HG03432 (cell line): ENCODE measurements around the gene SMC3.
A peak's percentile ranks its signal among the peaks of the same experiment; 100 is the strongest.

Source experiments
- ATAC-seq: cut with Tn5 transposase; IDR thresholded peaks from one replicate; pipeline ENCODE4 v1.9.1; 2021; ENCODE audit warnings: mild to moderate bottlenecking, moderate library complexity; ENCODE audit not compliant: unreplicated experiment

Gene SMC3

GRCh38 chr10:110544958-110545537 is 22.4 kb upstream of the SMC3 start:
- no peak for ATAC-seq

- no peak for ATAC-seq
These were observed 21.4 kb upstream of the SMC3 start for GRCh38 chr10:110546077-110546476.

GRCh38 chr10:110546499-110547110 is 20.9 kb upstream of the SMC3 start:
- no peak for ATAC-seq

- peak; percentile 67 for ATAC-seq
These were observed 20.2 kb upstream of the SMC3 start for GRCh38 chr10:110547139-110547761.

- no peak for ATAC-seq
These were observed 19.5 kb upstream of the SMC3 start for GRCh38 chr10:110548002-110548401.

- no peak for ATAC-seq
These were observed 18.3 kb upstream of the SMC3 start for GRCh38 chr10:110549211-110549610.

- ATAC-seq = no peak
These were observed 13.6 kb upstream of the SMC3 start for GRCh38 chr10:110553905-110554304.

- no peak for ATAC-seq
These were observed 11.2 kb upstream of the SMC3 start for GRCh38 chr10:110556296-110556695.

GRCh38 chr10:110556969-110557601 is 10.4 kb upstream of the SMC3 start:
- peak; percentile 87 for ATAC-seq

- ATAC-seq = no peak
These were observed 9.5 kb upstream of the SMC3 start for GRCh38 chr10:110558041-110558440.

- ATAC-seq = no peak
These were observed 7.5 kb upstream of the SMC3 start for GRCh38 chr10:110560012-110560411.

- ATAC-seq = no peak
These were observed 6.2 kb upstream of the SMC3 start for GRCh38 chr10:110561292-110561691.

- ATAC-seq = no peak
These were observed 5.1 kb upstream of the SMC3 start for GRCh38 chr10:110562348-110562747.

GRCh38 chr10:110563132-110563531 is 4.4 kb upstream of the SMC3 start:
- ATAC-seq = no peak

GRCh38 chr10:110566472-110567200 is 859 bp upstream of the SMC3 start:
- ATAC-seq = no peak

- peak; percentile 42 for ATAC-seq
These were observed 700 bp downstream of the SMC3 start for GRCh38 chr10:110568055-110568735.

GRCh38 chr10:110569122-110569521 is 1.6 kb downstream of the SMC3 start:
- ATAC-seq = no peak

- ATAC-seq = no peak
These were observed 2.2 kb downstream of the SMC3 start for GRCh38 chr10:110569736-110570135.

- ATAC-seq = no peak
These were observed 3.7 kb downstream of the SMC3 start for GRCh38 chr10:110571093-110571743.

- no peak for ATAC-seq
These were observed 5.4 kb downstream of the SMC3 start for GRCh38 chr10:110572862-110573261.
